NCI-H226 (cell line): Measurements from ENCODE around the gene DHX8.

Experiments
- DNase-seq: peaks from one replicate; pipeline ENCODE4 v3.0.0-alpha.2; 2015

DHX8 gene

GRCh38 chr17:43548689-43549379 is 65.1 kb downstream of the DHX8 start:
- peak; percentile 0 for DNase-seq

- no peak for DNase-seq
Measured at GRCh38 chr17:43549496-43549895, 65.7 kb downstream of the DHX8 start.

GRCh38 chr17:43550754-43551153 is 67.0 kb downstream of the DHX8 start:
- no peak for DNase-seq

GRCh38 chr17:43552229-43552837 is 68.6 kb downstream of the DHX8 start:
- DNase-seq = no peak

GRCh38 chr17:43553573-43553972 is 69.8 kb downstream of the DHX8 start:
- peak; percentile 0 for DNase-seq

GRCh38 chr17:43554857-43555256 is 71.1 kb downstream of the DHX8 start:
- no peak for DNase-seq

GRCh38 chr17:43556292-43556691 is 72.5 kb downstream of the DHX8 start:
- DNase-seq = peak; percentile 23

GRCh38 chr17:43558805-43559160 is 75.0 kb downstream of the DHX8 start:
- no peak for DNase-seq

- peak; percentile 0 for DNase-seq
Measured at GRCh38 chr17:43559161-43559816, 75.5 kb downstream of the DHX8 start.

GRCh38 chr17:43560461-43561427 is 77.0 kb downstream of the DHX8 start:
- peak; percentile 0 for DNase-seq

- DNase-seq = peak; percentile 0
Measured at GRCh38 chr17:43562679-43563599, 79.2 kb downstream of the DHX8 start.

- DNase-seq = peak; percentile 0
Measured at GRCh38 chr17:43563600-43564594, 80.1 kb downstream of the DHX8 start.

GRCh38 chr17:43568506-43569082 is 84.8 kb downstream of the DHX8 start:
- no peak for DNase-seq

- DNase-seq = peak; percentile 91
Measured at GRCh38 chr17:43570518-43570928, 86.7 kb downstream of the DHX8 start.

GRCh38 chr17:43572368-43572980 is 88.7 kb downstream of the DHX8 start:
- DNase-seq = peak; percentile 32

- DNase-seq = no peak
Measured at GRCh38 chr17:43573579-43574321, 90.0 kb downstream of the DHX8 start.

GRCh38 chr17:43574348-43574747 is 90.6 kb downstream of the DHX8 start:
- no peak for DNase-seq

- DNase-seq = no peak
Measured at GRCh38 chr17:43574896-43575525, 91.2 kb downstream of the DHX8 start.
